ENCODE measurements around the gene SLC25A38. TPM values are rescaled to one million over a fixed set of nuclear protein-coding genes. Genes with fewer than 3 reads are reported as not detected.
A peak's percentile ranks its signal among the peaks of the same experiment; 100 is the strongest.

The SLC25A38 gene
- total RNA-seq, 1 donor from 2014 or later, result 37.5 TPM

DNA sequence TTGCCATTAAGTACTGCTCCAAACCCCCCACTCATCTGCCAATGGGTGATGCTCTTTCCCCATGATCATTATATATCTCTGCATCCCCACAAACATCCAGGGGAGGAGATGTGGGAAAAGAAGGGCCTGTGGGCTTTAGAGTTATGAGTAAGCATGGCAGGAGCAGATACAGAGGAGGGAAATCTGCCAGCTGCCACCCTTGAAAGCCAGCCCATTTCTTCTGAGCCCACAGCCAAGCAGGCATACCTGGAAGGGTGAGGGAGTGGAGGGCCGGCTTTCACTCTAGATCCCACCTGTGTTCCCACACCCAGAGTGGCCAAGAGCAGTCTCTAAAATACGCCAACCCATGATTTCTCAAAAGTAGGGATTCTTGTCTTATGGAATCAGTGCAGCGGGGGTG is 1.7 kb upstream of the SLC25A38 start:
- Mint-ChIP-seq H3K36me3 (ENCODE audit: low read depth) (peaks cover 16% of the 10 kb centered on the region), H3K4me1 (ENCODE audit: low read depth) (peaks cover 30% of the 10 kb centered on the region), H3K27me3 (ENCODE audit: low read depth) (no peaks in the 10 kb centered on the region), H3K9me3 (no peaks in the 10 kb centered on the region), H3K27ac (peak overlapping the region; percentile 34), H3K4me3 (ENCODE audit: low read depth) (peak overlapping the region; percentile 41)
- DNase-seq (ENCODE audit: low spot score), result no peak
- intact Hi-C loops (cut with micrococcal nuclease), result loop anchor here (5.0 to 10.0 kb wide), 2 partner anchors 199 to 327 kb away; partner anchors contain the start of genes SCN11A and WDR48

GRCh38 chr3:39383881-39384664 is 903 bp downstream of the SLC25A38 start:
- peak overlapping the region; percentile 98 for H3K4me3 Mint-ChIP-seq (ENCODE audit: low read depth)
- peak; percentile 96 for DNase-seq (ENCODE audit: low spot score)
- no peaks in the 10 kb centered on the region for H3K9me3 Mint-ChIP-seq
- H3K4me1 Mint-ChIP-seq (ENCODE audit: low read depth), result peaks cover 42% of the 10 kb centered on the region
- intact Hi-C loops (cut with micrococcal nuclease), result loop anchor here (1.0 to 10.0 kb wide), 5 partner anchors 22 to 329 kb away; partner anchors contain the start of genes RPSA, SCN11A and WDR48
- H3K27ac Mint-ChIP-seq, result peak overlapping the region; percentile 99
- peaks cover 22% of the 10 kb centered on the region for H3K36me3 Mint-ChIP-seq (ENCODE audit: low read depth)
- no peaks in the 10 kb centered on the region for H3K27me3 Mint-ChIP-seq (ENCODE audit: low read depth)

DNA sequence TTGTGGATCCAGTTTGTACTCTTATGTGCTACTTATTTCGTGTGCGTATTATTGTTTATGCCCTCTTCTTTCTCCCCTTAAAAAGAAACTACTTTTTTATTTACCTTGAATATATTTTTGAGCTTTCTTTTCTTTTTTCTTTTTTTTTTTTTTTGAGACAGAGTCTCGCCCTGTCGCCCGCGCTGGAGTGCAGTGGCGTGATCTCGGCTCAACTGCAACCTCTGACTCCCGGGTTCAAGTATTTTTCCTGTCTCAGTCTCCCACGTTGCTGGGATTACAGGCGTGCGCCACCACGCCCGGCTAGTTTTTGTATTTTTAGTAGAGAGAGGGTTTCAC is 1.5 kb downstream of the SLC25A38 start:
- H3K27ac Mint-ChIP-seq, result peak overlapping the region; percentile 19
- no peak for DNase-seq (ENCODE audit: low spot score)
- no peaks in the 10 kb centered on the region for H3K9me3 Mint-ChIP-seq
- peak overlapping the region; percentile 98 for H3K4me3 Mint-ChIP-seq (ENCODE audit: low read depth)
- peaks cover 47% of the 10 kb centered on the region for H3K4me1 Mint-ChIP-seq (ENCODE audit: low read depth)
- intact Hi-C loops (cut with micrococcal nuclease), result loop anchor here (5.0 to 10.0 kb wide), 2 partner anchors 202 to 330 kb away; partner anchors contain the start of genes SCN11A and WDR48
- no peaks in the 10 kb centered on the region for H3K27me3 Mint-ChIP-seq (ENCODE audit: low read depth)
- peaks cover 27% of the 10 kb centered on the region for H3K36me3 Mint-ChIP-seq (ENCODE audit: low read depth)

GRCh38 chr3:39385456-39386090 is 2.4 kb downstream of the SLC25A38 start:
- no peak overlapping the region for H3K27ac Mint-ChIP-seq
- H3K4me1 Mint-ChIP-seq (ENCODE audit: low read depth), result peaks cover 51% of the 10 kb centered on the region
- intact Hi-C loops (cut with micrococcal nuclease), result loop anchor here (10.0 kb wide), 1 partner anchor 331 kb away; the partner anchor contains the start of genes SCN11A and WDR48
- peaks cover 34% of the 10 kb centered on the region for H3K36me3 Mint-ChIP-seq (ENCODE audit: low read depth)
- H3K4me3 Mint-ChIP-seq (ENCODE audit: low read depth), result peak overlapping the region; percentile 98
- H3K27me3 Mint-ChIP-seq (ENCODE audit: low read depth), result no peaks in the 10 kb centered on the region
- no peak for DNase-seq (ENCODE audit: low spot score)
- H3K9me3 Mint-ChIP-seq, result no peaks in the 10 kb centered on the region

DNA sequence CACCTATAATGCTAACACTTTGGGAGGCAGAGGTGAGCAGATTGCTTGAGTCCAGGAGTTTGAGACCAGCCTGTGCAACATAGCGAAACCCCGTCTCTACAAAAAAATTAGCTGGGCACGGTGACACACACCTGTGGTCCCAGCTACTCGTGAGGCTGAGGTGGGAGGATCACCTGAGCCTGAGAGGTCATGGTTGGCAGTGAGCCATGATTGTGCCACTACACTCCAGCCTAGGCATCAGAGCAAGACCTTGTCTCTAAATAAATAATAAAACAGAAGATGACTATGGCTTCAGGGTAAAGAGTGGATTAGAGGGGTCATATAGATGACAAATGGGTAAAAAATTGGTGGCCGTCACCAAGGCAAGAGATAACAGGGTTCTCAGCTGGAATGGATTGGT is 3.1 kb downstream of the SLC25A38 start:
- intact Hi-C loops (cut with micrococcal nuclease), result loop anchor here (10.0 kb wide), 1 partner anchor 332 kb away; the partner anchor contains the start of genes SCN11A and WDR48
- no peak overlapping the region for H3K4me3 Mint-ChIP-seq (ENCODE audit: low read depth)
- no peaks in the 10 kb centered on the region for H3K9me3 Mint-ChIP-seq
- H3K36me3 Mint-ChIP-seq (ENCODE audit: low read depth), result peaks cover 42% of the 10 kb centered on the region
- H3K27ac Mint-ChIP-seq, result peak overlapping the region; percentile 8
- no peak for DNase-seq (ENCODE audit: low spot score)
- peaks cover 51% of the 10 kb centered on the region for H3K4me1 Mint-ChIP-seq (ENCODE audit: low read depth)
- H3K27me3 Mint-ChIP-seq (ENCODE audit: low read depth), result no peaks in the 10 kb centered on the region

- intact Hi-C loops (cut with micrococcal nuclease), result loop anchor here (10.0 kb wide), 1 partner anchor 333 kb away; the partner anchor contains the start of genes SCN11A and WDR48
These were observed 4.3 kb downstream of the SLC25A38 start for GRCh38 chr3:39387411-39387975.

GRCh38 chr3:39388153-39388552 is 5.0 kb downstream of the SLC25A38 start:
- Mint-ChIP-seq H3K27ac (peak overlapping the region; percentile 10), H3K27me3 (ENCODE audit: low read depth) (no peaks in the 10 kb centered on the region), H3K9me3 (no peaks in the 10 kb centered on the region), H3K36me3 (ENCODE audit: low read depth) (peaks cover 59% of the 10 kb centered on the region), H3K4me3 (ENCODE audit: low read depth) (no peak overlapping the region), H3K4me1 (ENCODE audit: low read depth) (peaks cover 48% of the 10 kb centered on the region)
- DNase-seq (ENCODE audit: low spot score), result no peak
- intact Hi-C loops (cut with micrococcal nuclease), result loop anchor here (10.0 kb wide), 1 partner anchor 333 kb away; the partner anchor contains the start of genes SCN11A and WDR48

More at GRCh38 chr3:39387411-39387975, 4.3 kb downstream of the SLC25A38 start:
- peaks cover 48% of the 10 kb centered on the region for H3K4me1 Mint-ChIP-seq (ENCODE audit: low read depth)
- H3K4me3 Mint-ChIP-seq (ENCODE audit: low read depth), result no peak overlapping the region
- no peaks in the 10 kb centered on the region for H3K27me3 Mint-ChIP-seq (ENCODE audit: low read depth)
- peak overlapping the region; percentile 10 for H3K27ac Mint-ChIP-seq
- no peaks in the 10 kb centered on the region for H3K9me3 Mint-ChIP-seq
- peaks cover 52% of the 10 kb centered on the region for H3K36me3 Mint-ChIP-seq (ENCODE audit: low read depth)
- no peak for DNase-seq (ENCODE audit: low spot score)

DNA sequence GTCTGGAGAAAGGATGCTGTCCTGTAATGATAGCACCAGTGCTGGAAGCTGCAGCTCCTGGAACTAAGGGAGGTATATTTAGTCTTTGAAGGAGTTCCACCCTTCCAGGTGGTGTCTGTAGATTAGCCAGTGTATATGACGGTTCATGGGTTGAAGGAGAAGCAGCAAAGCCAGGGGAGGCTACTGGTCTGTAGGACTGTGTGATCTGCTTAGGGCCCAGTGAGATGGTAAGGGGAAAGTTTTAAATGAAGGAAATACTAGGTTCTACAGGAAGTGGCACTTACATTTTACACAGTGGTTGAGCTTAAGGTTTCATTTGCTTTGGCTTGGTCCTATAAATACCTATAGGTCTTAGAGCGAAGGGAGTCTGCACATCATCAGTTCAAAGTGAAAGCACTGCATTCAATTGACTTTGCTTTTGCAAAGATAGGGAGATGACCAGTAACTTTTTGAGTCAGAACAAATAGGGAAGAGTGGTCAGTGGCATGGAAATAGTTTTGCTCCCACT is 5.6 kb downstream of the SLC25A38 start:
- Mint-ChIP-seq H3K36me3 (ENCODE audit: low read depth) (peaks cover 65% of the 10 kb centered on the region), H3K4me3 (ENCODE audit: low read depth) (peak overlapping the region; percentile 48), H3K4me1 (ENCODE audit: low read depth) (peaks cover 48% of the 10 kb centered on the region), H3K27me3 (ENCODE audit: low read depth) (no peaks in the 10 kb centered on the region), H3K9me3 (no peaks in the 10 kb centered on the region), H3K27ac (peak overlapping the region; percentile 86)
- intact Hi-C loops (cut with micrococcal nuclease), result loop anchor here (10.0 kb wide), 1 partner anchor 334 kb away; the partner anchor contains the start of genes SCN11A and WDR48
- no peak for DNase-seq (ENCODE audit: low spot score)

DNA sequence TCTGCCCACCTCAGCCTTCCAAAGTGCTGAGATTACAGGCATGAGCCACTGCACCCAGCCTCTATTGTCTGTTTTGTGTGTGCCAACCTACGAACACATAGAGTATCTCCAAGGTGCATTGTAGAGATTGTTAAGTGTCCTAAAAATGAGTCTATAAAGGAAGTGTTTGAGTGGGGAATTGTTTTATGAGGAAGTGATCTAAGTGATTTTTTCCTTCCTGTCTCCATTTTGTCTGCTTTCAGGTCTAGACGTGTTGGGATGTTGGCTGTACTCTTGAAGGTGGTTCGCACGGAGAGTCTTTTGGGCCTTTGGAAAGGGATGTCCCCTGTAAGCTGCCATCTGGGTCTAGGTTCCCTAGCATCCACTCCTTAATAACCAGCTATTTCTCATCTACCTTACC is 7.0 kb downstream of the SLC25A38 start:
- Mint-ChIP-seq H3K9me3 (no peaks in the 10 kb centered on the region), H3K4me3 (ENCODE audit: low read depth) (no peak overlapping the region), H3K27ac (peak overlapping the region; percentile 21), H3K4me1 (ENCODE audit: low read depth) (peaks cover 43% of the 10 kb centered on the region), H3K36me3 (ENCODE audit: low read depth) (peaks cover 74% of the 10 kb centered on the region), H3K27me3 (ENCODE audit: low read depth) (no peaks in the 10 kb centered on the region)
- intact Hi-C loops (cut with micrococcal nuclease), result no loop called here
- no peak for DNase-seq (ENCODE audit: low spot score)

DNA sequence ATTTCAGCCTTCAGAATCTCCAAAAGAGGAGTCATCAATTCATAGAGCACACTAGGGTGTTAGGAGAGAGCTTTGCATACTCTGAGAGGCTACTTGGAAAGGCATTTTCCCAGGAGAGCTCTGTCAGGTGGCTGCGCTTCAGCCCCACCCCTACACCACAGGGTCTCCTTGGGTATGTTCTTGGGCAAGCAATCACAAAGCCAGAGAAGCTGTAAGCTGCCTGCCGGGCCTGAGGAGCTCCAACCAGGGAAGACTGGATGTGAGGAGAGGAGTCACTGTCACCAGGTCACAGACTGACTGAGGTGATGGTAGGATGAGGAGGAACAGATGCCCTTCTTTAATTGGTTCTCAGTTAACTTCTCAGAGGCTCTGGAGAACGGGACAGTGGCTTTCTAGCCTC is 13.5 kb downstream of the SLC25A38 start:
- Mint-ChIP-seq H3K36me3 (ENCODE audit: low read depth) (peaks cover 90% of the 10 kb centered on the region), H3K4me1 (ENCODE audit: low read depth) (peaks cover 3% of the 10 kb centered on the region), H3K27me3 (ENCODE audit: low read depth) (no peaks in the 10 kb centered on the region), H3K27ac (no peak overlapping the region), H3K4me3 (ENCODE audit: low read depth) (no peak overlapping the region), H3K9me3 (no peaks in the 10 kb centered on the region)
- intact Hi-C loops (cut with micrococcal nuclease), result no loop called here
- no peak for DNase-seq (ENCODE audit: low spot score)

- peaks cover 5% of the 10 kb centered on the region for H3K4me1 Mint-ChIP-seq (ENCODE audit: low read depth)
- intact Hi-C loops (cut with micrococcal nuclease), result no loop called here
- no peaks in the 10 kb centered on the region for H3K27me3 Mint-ChIP-seq (ENCODE audit: low read depth)
- DNase-seq (ENCODE audit: low spot score), result no peak
- peaks cover 78% of the 10 kb centered on the region for H3K36me3 Mint-ChIP-seq (ENCODE audit: low read depth)
- no peak overlapping the region for H3K27ac Mint-ChIP-seq
- H3K9me3 Mint-ChIP-seq, result no peaks in the 10 kb centered on the region
- no peak overlapping the region for H3K4me3 Mint-ChIP-seq (ENCODE audit: low read depth)
These were observed 15.5 kb downstream of the SLC25A38 start for GRCh38 chr3:39398700-39399099.

- no peak for DNase-seq (ENCODE audit: low spot score)
- peaks cover 11% of the 10 kb centered on the region for H3K4me1 Mint-ChIP-seq (ENCODE audit: low read depth)
- peak overlapping the region; percentile 64 for H3K27ac Mint-ChIP-seq
- H3K27me3 Mint-ChIP-seq (ENCODE audit: low read depth), result no peaks in the 10 kb centered on the region
- intact Hi-C loops (cut with micrococcal nuclease), result no loop called here
- H3K9me3 Mint-ChIP-seq, result no peaks in the 10 kb centered on the region
- no peak overlapping the region for H3K4me3 Mint-ChIP-seq (ENCODE audit: low read depth)
- peaks cover 61% of the 10 kb centered on the region for H3K36me3 Mint-ChIP-seq (ENCODE audit: low read depth)
These were observed 18.8 kb downstream of the SLC25A38 start for GRCh38 chr3:39401983-39402382.

All from activated T-helper 2 cell treated with anti-CD3 and anti-CD28 coated beads, Interferon-gamma antibody, Interleukin-2, Interleukin-4, amounts not matched to agents 10 μg/mL and 5 μg/mL and 100 μg/mL, durations not matched to agents 14 hours and 24 hours and 36 hours (primary cell).